H9 (cell line): ENCODE results near the gene RNF141. TPM values are rescaled to one million over a fixed set of nuclear protein-coding genes. Genes with fewer than 3 reads are reported as not detected.

Experiments used
- DNase-seq: peaks from one replicate; pipeline ENCODE4 v3.0.0-alpha.2; 2017
- H2AFZ ChIP-seq: one replicate; pipeline ENCODE4 v1.6.1; 2013; ENCODE audit warnings: mild to moderate bottlenecking, low read length, control low read depth, moderate library complexity
- H2AK5ac ChIP-seq: 2 replicates; pipeline ENCODE4 v1.6.1; 2013; ENCODE audit warnings: low read length, control low read depth, mixed read lengths; ENCODE audit not compliant: insufficient read length
- H2BK120ac ChIP-seq: one replicate; pipeline ENCODE4 v1.6.1; 2013; ENCODE audit warnings: low read depth, mild to moderate bottlenecking, low read length, control low read depth, inconsistent platforms; ENCODE audit not compliant: poor library complexity, severe bottlenecking
- H2BK12ac ChIP-seq: 2 replicates; pipeline ENCODE4 v1.6.1; 2013; ENCODE audit warnings: low read length, control low read depth, mixed read lengths, low read depth; ENCODE audit not compliant: insufficient read length
- H2BK15ac ChIP-seq: 2 replicates; pipeline ENCODE4 v1.6.1; 2013; ENCODE audit warnings: low read depth, low read length, control low read depth
- H2BK20ac ChIP-seq: one replicate; pipeline ENCODE4 v1.6.1; 2013; ENCODE audit warnings: low read depth, mild to moderate bottlenecking, low read length, control low read depth, inconsistent platforms; ENCODE audit not compliant: poor library complexity, severe bottlenecking
- H2BK5ac ChIP-seq: 2 replicates; pipeline ENCODE4 v1.6.1; 2013; ENCODE audit warnings: low read length, control low read depth, mixed read lengths; ENCODE audit not compliant: insufficient read length
- H3K14ac ChIP-seq: 2 replicates; pipeline ENCODE4 v1.6.1; 2013; ENCODE audit warnings: low read length, control low read depth; ENCODE audit not compliant: insufficient read depth
- H3K18ac ChIP-seq: 2 replicates; pipeline ENCODE4 v1.6.1; 2013; ENCODE audit warnings: low read depth, mild to moderate bottlenecking, mixed read lengths, low read length, control low read depth; ENCODE audit not compliant: insufficient read length
- H3K23ac ChIP-seq: 2 replicates; pipeline ENCODE4 v1.6.1; 2013; ENCODE audit warnings: low read length, control low read depth, mixed read lengths, low read depth; ENCODE audit not compliant: insufficient read length
- H3K23me2 ChIP-seq: 2 replicates; pipeline ENCODE4 v1.6.1; 2013; ENCODE audit warnings: low read depth, mild to moderate bottlenecking, mixed read lengths, low read length, control low read depth; ENCODE audit not compliant: insufficient read length, poor library complexity, severe bottlenecking
- H3K27ac ChIP-seq: 2 replicates; pipeline ENCODE4 v1.5.1; 2013; ENCODE audit warnings: low read length, control low read depth, mixed read lengths, low read depth; ENCODE audit not compliant: insufficient read length
- H3K27me3 ChIP-seq: 2 replicates; pipeline ENCODE4 v1.6.1; 2013; ENCODE audit warnings: low read length, control low read depth, inconsistent platforms; ENCODE audit not compliant: insufficient read depth
- H3K4ac ChIP-seq: 2 replicates; pipeline ENCODE4 v1.6.1; 2013; ENCODE audit warnings: low read depth, mild to moderate bottlenecking, control low read depth, inconsistent platforms, low read length, moderate library complexity
- H3K4me1 ChIP-seq: 2 replicates; pipeline ENCODE4 v1.6.1; 2013; ENCODE audit warnings: low read length, control low read depth, inconsistent platforms; ENCODE audit not compliant: insufficient read depth
- H3K4me2 ChIP-seq: 2 replicates; pipeline ENCODE4 v1.6.1; 2013; ENCODE audit warnings: low read length, control low read depth, mixed read lengths; ENCODE audit not compliant: insufficient read length, insufficient read depth
- H3K56ac ChIP-seq: 2 replicates; pipeline ENCODE4 v1.6.1; 2013; ENCODE audit warnings: low read depth, mild to moderate bottlenecking, mixed read lengths, low read length, control low read depth; ENCODE audit not compliant: insufficient read length
- H3K79me1 ChIP-seq: 2 replicates; pipeline ENCODE4 v1.6.1; 2013; ENCODE audit warnings: low read depth, mild to moderate bottlenecking, moderate library complexity, low read length, control low read depth, inconsistent platforms; ENCODE audit not compliant: insufficient read depth, poor library complexity, severe bottlenecking
- H3K79me2 ChIP-seq: 2 replicates; pipeline ENCODE4 v1.6.1; 2013; ENCODE audit warnings: low read length, control low read depth, inconsistent platforms; ENCODE audit not compliant: insufficient read depth
- H3K9ac ChIP-seq: 2 replicates; pipeline ENCODE4 v1.6.1; 2013; ENCODE audit warnings: low read length, control low read depth, mixed read lengths; ENCODE audit not compliant: insufficient read length; ENCODE audit errors: extremely low read depth
- H3K9me3 ChIP-seq: one replicate; pipeline ENCODE4 v1.6.1; 2013; ENCODE audit warnings: low read depth, low read length, inconsistent platforms; ENCODE audit not compliant: control insufficient read depth
- H3T11ph ChIP-seq: one replicate; pipeline ENCODE4 v1.6.1; 2013; ENCODE audit warnings: mild to moderate bottlenecking, low read length, control low read depth, inconsistent platforms
- H4K20me1 ChIP-seq: one replicate; pipeline ENCODE4 v1.6.1; 2013; ENCODE audit not compliant: control insufficient read depth, insufficient read length, insufficient read depth
- H4K5ac ChIP-seq: 2 replicates; pipeline ENCODE4 v1.6.1; 2013; ENCODE audit warnings: low read depth, mild to moderate bottlenecking, mixed read lengths, low read length, control low read depth; ENCODE audit not compliant: insufficient read length
- H4K8ac ChIP-seq: replicated peaks from 2 replicates; pipeline ENCODE4 v1.6.1; 2013; ENCODE audit warnings: low read length, control low read depth, mixed read lengths, low read depth; ENCODE audit not compliant: insufficient read length
- H4K91ac ChIP-seq: 2 replicates; pipeline ENCODE4 v1.6.1; 2013; ENCODE audit warnings: low read depth, mild to moderate bottlenecking, moderate library complexity, mixed read lengths, low read length, control low read depth; ENCODE audit not compliant: insufficient read length
- H3K27ac Mint-ChIP-seq, 3 experiments: 2 replicates in 2 of 3; 3 replicates in 1 of 3; pipeline ENCODE4 v1.8.0; 2020 to 2021; ENCODE audit warnings: mixed read lengths in 3 of 3, mild to moderate bottlenecking in 1 of 3, moderate library complexity in 1 of 3
- H3K27me3 Mint-ChIP-seq: 2 replicates; pipeline ENCODE4 v1.8.0; 2021; ENCODE audit warnings: low read depth, mild to moderate bottlenecking, moderate library complexity, mixed read lengths
- H3K36me3 Mint-ChIP-seq, 3 experiments: 2 replicates in 2 of 3; 3 replicates in 1 of 3; pipeline ENCODE4 v1.8.0; 2020 to 2021; ENCODE audit warnings: low read depth in 3 of 3, mixed read lengths in 3 of 3; ENCODE audit not compliant: insufficient read depth in 1 of 3
- H3K4me1 Mint-ChIP-seq, 2 experiments: 2 replicates each; pipeline ENCODE4 v1.8.0; 2020; ENCODE audit warnings: mixed read lengths in 2 of 2
- H3K4me3 Mint-ChIP-seq, 2 experiments: 2 replicates in 1 of 2; 3 replicates in 1 of 2; pipeline ENCODE4 v1.8.0; 2020 to 2021; ENCODE audit warnings: mild to moderate bottlenecking in 2 of 2, mixed read lengths in 2 of 2, moderate library complexity in 1 of 2
- H3K9me3 Mint-ChIP-seq, 2 experiments: 2 replicates in 1 of 2; 3 replicates in 1 of 2; pipeline ENCODE4 v1.8.0; 2020; ENCODE audit warnings: mild to moderate bottlenecking in 2 of 2, mixed read lengths in 2 of 2, moderate library complexity in 1 of 2
- WGBS: extraction: QIAGEN DNeasy Blood & Tissue Kit; methylation state at CpG from one replicate; pipeline ENCODE4 v1.1.7; 2013; ENCODE audit warnings: missing lambda C conversion rate, low lambda C conversion rate, mixed read lengths; ENCODE audit not compliant: insufficient read length; ENCODE audit errors: extremely low coverage; 5-methylcytosine and 5-hydroxymethylcytosine counted together
- total RNA-seq: library from RNA; stranded (reverse); gene quantifications from 2 replicates; pipeline ENCODE4 v1.2.1, GENCODE V29; 2021
- TF ChIP-seq, protein P1 (sequence below): fragments of 200-600 bp; sonication (generic); conservative IDR thresholded peaks from 3 replicates; pipeline ENCODE4 v1.8.0; 2021; ENCODE audit warnings: antibody characterized with exemption, mild to moderate bottlenecking

Gene RNF141
- total RNA-seq, 1 experiment from 2014 or later = 24.7 TPM

DNA sequence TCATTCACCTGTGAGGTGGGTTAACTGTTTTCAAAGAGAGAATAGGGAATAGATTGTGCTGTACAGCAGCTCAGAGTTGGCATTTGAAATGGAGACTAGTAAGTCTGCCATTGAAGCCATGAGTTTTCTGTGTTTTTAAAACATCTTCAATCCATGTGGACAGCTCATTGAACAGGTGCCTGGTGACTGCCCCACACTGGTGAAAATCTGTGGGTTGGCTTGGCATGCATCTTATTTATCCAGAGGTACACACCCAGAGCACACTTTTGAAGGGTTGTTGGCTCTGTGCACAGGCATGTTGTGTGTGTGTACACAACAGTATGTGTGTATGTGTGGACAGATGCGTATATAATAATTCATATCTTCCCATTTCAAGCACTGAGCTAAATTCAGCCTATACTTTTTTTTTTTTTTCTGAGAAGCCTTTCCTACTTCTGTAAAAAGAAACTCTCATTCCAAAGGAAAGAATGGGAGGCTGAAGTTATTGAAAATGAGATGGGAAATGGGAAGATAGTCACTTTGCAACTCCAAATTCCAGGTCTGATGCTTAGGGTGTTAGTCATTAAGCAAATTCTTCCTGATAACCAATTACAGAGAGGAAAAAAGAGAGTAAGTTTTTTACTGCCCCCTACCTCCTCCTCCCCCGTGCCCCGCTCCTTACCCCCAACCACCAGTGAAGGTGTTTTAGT is 34.5 kb upstream of the RNF141 start:
- no peaks in the 10 kb centered on the region for H3K79me2 ChIP-seq
- no peaks in the 10 kb centered on the region for H3K9me3 ChIP-seq
- H3K4me2 ChIP-seq = no peak overlapping the region
- no peak overlapping the region for H3K18ac ChIP-seq
- no peak overlapping the region for H2BK120ac ChIP-seq
- TF ChIP-seq, protein P1, sequence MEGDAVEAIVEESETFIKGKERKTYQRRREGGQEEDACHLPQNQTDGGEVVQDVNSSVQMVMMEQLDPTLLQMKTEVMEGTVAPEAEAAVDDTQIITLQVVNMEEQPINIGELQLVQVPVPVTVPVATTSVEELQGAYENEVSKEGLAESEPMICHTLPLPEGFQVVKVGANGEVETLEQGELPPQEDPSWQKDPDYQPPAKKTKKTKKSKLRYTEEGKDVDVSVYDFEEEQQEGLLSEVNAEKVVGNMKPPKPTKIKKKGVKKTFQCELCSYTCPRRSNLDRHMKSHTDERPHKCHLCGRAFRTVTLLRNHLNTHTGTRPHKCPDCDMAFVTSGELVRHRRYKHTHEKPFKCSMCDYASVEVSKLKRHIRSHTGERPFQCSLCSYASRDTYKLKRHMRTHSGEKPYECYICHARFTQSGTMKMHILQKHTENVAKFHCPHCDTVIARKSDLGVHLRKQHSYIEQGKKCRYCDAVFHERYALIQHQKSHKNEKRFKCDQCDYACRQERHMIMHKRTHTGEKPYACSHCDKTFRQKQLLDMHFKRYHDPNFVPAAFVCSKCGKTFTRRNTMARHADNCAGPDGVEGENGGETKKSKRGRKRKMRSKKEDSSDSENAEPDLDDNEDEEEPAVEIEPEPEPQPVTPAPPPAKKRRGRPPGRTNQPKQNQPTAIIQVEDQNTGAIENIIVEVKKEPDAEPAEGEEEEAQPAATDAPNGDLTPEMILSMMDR = no peak
- Mint-ChIP-seq H3K4me3 (no peak overlapping the region), H3K27ac (no peak overlapping the region), H3K27me3 (no peaks in the 10 kb centered on the region), H3K9me3 (no peaks in the 10 kb centered on the region), H3K36me3 (peaks cover 0 to 4% (median 0%) of the 10 kb centered on the region in 3 experiments; a peak in 1 of 7 replicates), H3K4me1 (peaks cover 11 to 12% of the 10 kb centered on the region in 2 experiments)
- no peak overlapping the region for H4K5ac ChIP-seq
- H3K23me2 ChIP-seq = no peaks in the 10 kb centered on the region
- no CpG with 5 or more reads among the region's 3 CpGs for WGBS
- H2AK5ac ChIP-seq = no peak overlapping the region
- H2BK20ac ChIP-seq = no peak overlapping the region
- no peak overlapping the region for H3K27ac ChIP-seq
- no peak overlapping the region for H3K23ac ChIP-seq
- H3T11ph ChIP-seq = no peak overlapping the region
- no peak overlapping the region for H4K8ac ChIP-seq
- H3K4ac ChIP-seq = no peak overlapping the region
- no peak overlapping the region for H2BK12ac ChIP-seq
- no peaks in the 10 kb centered on the region for H4K20me1 ChIP-seq
- H2BK5ac ChIP-seq = no peak overlapping the region
- H3K27me3 ChIP-seq = no peaks in the 10 kb centered on the region
- H4K91ac ChIP-seq = no peak overlapping the region
- no peaks in the 10 kb centered on the region for H3K79me1 ChIP-seq
- no peak overlapping the region for H2AFZ ChIP-seq
- no peak overlapping the region for H2BK15ac ChIP-seq
- H3K56ac ChIP-seq = no peak overlapping the region
- H3K14ac ChIP-seq = no peak overlapping the region
- 0 out of 2 replicates have a peak, but pooled peaks cover 1% of the 10 kb centered on the region for H3K4me1 ChIP-seq
- no peak overlapping the region for H3K9ac ChIP-seq
- DNase-seq = no peak
